ENCODE data around the gene WDR62. TPM values are rescaled to one million over a fixed set of nuclear protein-coding genes. Genes with fewer than 3 reads are reported as not detected.

WDR62 gene
- polyA plus RNA-seq, 4 donors: 0.22 to 5.0 (median 1.4) TPM

DNA sequence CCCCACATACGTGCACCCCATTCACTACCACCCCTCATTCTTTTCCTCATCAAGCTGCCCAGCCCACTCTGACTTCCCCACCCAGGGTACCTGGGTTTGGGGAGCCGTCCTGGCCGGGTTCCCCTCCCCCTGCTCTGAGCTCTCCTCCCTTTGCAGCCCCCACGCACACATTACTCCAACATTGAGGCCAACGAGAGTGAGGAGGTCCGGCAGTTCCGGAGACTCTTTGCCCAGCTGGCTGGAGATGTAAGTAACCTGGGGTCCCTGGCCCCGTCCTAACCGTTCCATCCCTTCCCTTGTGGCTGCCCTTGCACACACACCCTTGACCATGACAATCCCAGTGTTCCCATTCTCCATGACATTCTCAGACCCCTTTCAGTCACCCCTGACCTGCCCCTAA is 87.8 kb downstream of the WDR62 start:
- H3K9me3 ChIP-seq (ENCODE audit: control insufficient read depth in 2 of 2, insufficient read depth in 1 of 2, low read depth in 1 of 2, low read length in 1 of 2): peaks cover 0 to 3% of the 10 kb centered on the region in 2 donors
- H3K27ac ChIP-seq (ENCODE audit: low read depth in 1 of 3, low read length in 2 of 3): no peak overlapping the region
- H3K4me1 ChIP-seq (ENCODE audit: control insufficient read depth in 3 of 3, insufficient read depth in 2 of 3, low read depth in 1 of 3, low read length in 2 of 3): peaks cover 5 to 11% (median 6%) of the 10 kb centered on the region in 3 donors
- FAIRE-seq: no peak
- no peak for DNase-seq
- WGBS, 3 donors: 91 to 97% (median 93%) methylated on average over 9 of the region's 9 CpGs
- H3K4me3 ChIP-seq (ENCODE audit: low read depth in 1 of 3, low read length in 3 of 3): no peak overlapping the region
- H3K27me3 ChIP-seq (ENCODE audit: control insufficient read depth in 3 of 3, insufficient read depth in 3 of 3, low read length in 3 of 3): no peaks in the 10 kb centered on the region
- H3K36me3 ChIP-seq (ENCODE audit: control insufficient read depth in 3 of 3, insufficient read depth in 2 of 3, low read depth in 1 of 3, low read length in 3 of 3): peaks cover 15 to 55% (median 26%) of the 10 kb centered on the region in 3 donors

GRCh38 chr19:36144624-36145023 is 89.9 kb downstream of the WDR62 start:
- peaks cover 21 to 74% (median 33%) of the 10 kb centered on the region in 3 donors for H3K36me3 ChIP-seq (ENCODE audit: control insufficient read depth in 3 of 3, insufficient read depth in 2 of 3, low read depth in 1 of 3, low read length in 3 of 3)
- no peak for FAIRE-seq
- H3K4me3 ChIP-seq (ENCODE audit: low read depth in 1 of 3, low read length in 3 of 3): no peak overlapping the region
- H3K27me3 ChIP-seq (ENCODE audit: control insufficient read depth in 3 of 3, insufficient read depth in 3 of 3, low read length in 3 of 3): no peaks in the 10 kb centered on the region
- WGBS, 3 donors: 97 to 98% (median 97%) methylated on average over 6 of the region's 6 CpGs
- no peak overlapping the region for H3K27ac ChIP-seq (ENCODE audit: low read depth in 1 of 3, low read length in 2 of 3)
- no peak for DNase-seq
- peaks cover 5 to 7% (median 6%) of the 10 kb centered on the region in 3 donors for H3K4me1 ChIP-seq (ENCODE audit: control insufficient read depth in 3 of 3, insufficient read depth in 2 of 3, low read depth in 1 of 3, low read length in 2 of 3)
- H3K9me3 ChIP-seq (ENCODE audit: control insufficient read depth in 2 of 2, insufficient read depth in 1 of 2, low read depth in 1 of 2, low read length in 1 of 2): peaks cover 0 to 3% of the 10 kb centered on the region in 2 donors

GRCh38 chr19:36149673-36150406 is 95.1 kb downstream of the WDR62 start:
- Histone ChIP-seq H3K27me3 (ENCODE audit: control insufficient read depth in 3 of 3, insufficient read depth in 3 of 3, low read length in 3 of 3) (no peaks in the 10 kb centered on the region), H3K27ac (ENCODE audit: low read depth in 1 of 3, low read length in 2 of 3) (no peak overlapping the region), H3K4me1 (ENCODE audit: control insufficient read depth in 3 of 3, insufficient read depth in 2 of 3, low read depth in 1 of 3, low read length in 2 of 3) (no peaks in the 10 kb centered on the region), H3K9me3 (ENCODE audit: control insufficient read depth in 2 of 2, insufficient read depth in 1 of 2, low read depth in 1 of 2, low read length in 1 of 2) (no peaks in the 10 kb centered on the region), H3K4me3 (ENCODE audit: low read depth in 1 of 3, low read length in 3 of 3) (no peak overlapping the region), H3K36me3 (ENCODE audit: control insufficient read depth in 3 of 3, insufficient read depth in 2 of 3, low read depth in 1 of 3, low read length in 3 of 3) (peaks cover 17 to 85% (median 25%) of the 10 kb centered on the region in 3 donors)
- FAIRE-seq (no peak), DNase-seq (no peak)
- WGBS, 3 donors: 82 to 84% (median 83%) methylated on average over 13 of the region's 13 CpGs

GRCh38 chr19:36150586-36150985 is 95.9 kb downstream of the WDR62 start:
- Histone ChIP-seq H3K36me3 (ENCODE audit: control insufficient read depth in 3 of 3, insufficient read depth in 2 of 3, low read depth in 1 of 3, low read length in 3 of 3) (peaks cover 17 to 77% (median 23%) of the 10 kb centered on the region in 3 donors), H3K27ac (ENCODE audit: low read depth in 1 of 3, low read length in 2 of 3) (peak overlapping the region in 1 of 3 donors; percentile 78)

DNA sequence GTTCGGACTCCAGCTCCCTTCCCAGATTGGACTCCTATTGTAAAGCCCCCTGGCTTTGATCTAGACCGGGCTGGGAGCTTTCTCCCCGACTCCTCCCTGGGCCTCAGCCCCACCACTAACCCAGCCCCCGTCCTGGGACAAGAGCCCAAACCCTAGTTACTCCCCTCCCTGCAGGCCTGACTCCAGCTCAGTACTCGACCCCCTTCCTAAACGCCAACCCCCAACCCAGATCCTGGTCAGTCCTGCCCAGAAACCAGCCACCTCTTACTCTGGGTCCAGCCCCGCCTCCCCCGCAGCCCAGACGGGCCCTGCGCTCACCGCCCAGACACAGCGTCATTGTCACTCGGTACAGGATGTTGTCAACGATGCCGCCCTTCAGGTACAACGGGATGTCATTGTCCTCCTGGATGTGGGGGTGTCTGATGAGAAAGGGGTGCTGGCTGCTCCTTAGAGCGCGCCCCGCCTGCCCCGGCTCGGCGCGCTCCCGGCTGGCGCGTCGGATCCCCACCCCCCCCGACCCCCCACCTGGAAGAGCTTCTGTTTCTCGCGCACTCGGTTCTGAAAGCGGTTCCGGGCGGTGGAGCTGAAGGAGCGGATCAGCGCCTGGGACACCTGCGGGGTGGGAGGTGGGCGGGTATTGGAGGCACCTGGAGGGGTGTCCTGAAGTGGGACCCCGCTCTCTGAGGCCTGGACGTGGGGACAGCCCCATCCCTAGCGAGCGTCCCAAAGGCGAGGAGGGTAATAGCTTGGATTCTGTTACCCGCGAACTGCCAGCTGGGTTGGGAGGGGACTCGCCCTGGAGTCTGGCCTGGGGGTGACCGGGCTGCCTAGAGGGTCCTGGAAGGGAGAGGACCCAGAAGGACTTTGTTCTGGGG is 96.7 kb downstream of the WDR62 start:
- DNase-seq: no peak
- H3K27me3 ChIP-seq (ENCODE audit: control insufficient read depth in 3 of 3, insufficient read depth in 3 of 3, low read length in 3 of 3): no peaks in the 10 kb centered on the region
- WGBS, 3 donors: 65 to 93% (median 76%) methylated on average over 44 to 47 of the region's 47 CpGs
- H3K27ac ChIP-seq (ENCODE audit: low read depth in 1 of 3, low read length in 2 of 3): peak overlapping the region; percentile 68 to 78 (median 76)
- no peak for FAIRE-seq
- no peaks in the 10 kb centered on the region for H3K9me3 ChIP-seq (ENCODE audit: control insufficient read depth in 2 of 2, insufficient read depth in 1 of 2, low read depth in 1 of 2, low read length in 1 of 2)
- peak overlapping the region in 2 of 3 donors; percentile 11 to 48 for H3K4me3 ChIP-seq (ENCODE audit: low read depth in 1 of 3, low read length in 3 of 3)
- H3K4me1 ChIP-seq (ENCODE audit: control insufficient read depth in 3 of 3, insufficient read depth in 2 of 3, low read depth in 1 of 3, low read length in 2 of 3): no peaks in the 10 kb centered on the region
- H3K36me3 ChIP-seq (ENCODE audit: control insufficient read depth in 3 of 3, insufficient read depth in 2 of 3, low read depth in 1 of 3, low read length in 3 of 3): peaks cover 12 to 69% (median 20%) of the 10 kb centered on the region in 3 donors

More at GRCh38 chr19:36150586-36150985, 95.9 kb downstream of the WDR62 start:
- DNase-seq (no peak), FAIRE-seq (no peak)
- Histone ChIP-seq H3K27me3 (ENCODE audit: control insufficient read depth in 3 of 3, insufficient read depth in 3 of 3, low read length in 3 of 3) (no peaks in the 10 kb centered on the region), H3K4me1 (ENCODE audit: control insufficient read depth in 3 of 3, insufficient read depth in 2 of 3, low read depth in 1 of 3, low read length in 2 of 3) (no peaks in the 10 kb centered on the region), H3K4me3 (ENCODE audit: low read depth in 1 of 3, low read length in 3 of 3) (no peak overlapping the region), H3K9me3 (ENCODE audit: control insufficient read depth in 2 of 2, insufficient read depth in 1 of 2, low read depth in 1 of 2, low read length in 1 of 2) (no peaks in the 10 kb centered on the region)
- 71 to 90% (median 89%) methylated on average over 5 of the region's 5 CpGs for WGBS, 3 donors

- peak overlapping the region; percentile 68 to 78 (median 76) for H3K27ac ChIP-seq (ENCODE audit: low read depth in 1 of 3, low read length in 2 of 3)
- FAIRE-seq: no peak
- H3K4me1 ChIP-seq (ENCODE audit: control insufficient read depth in 3 of 3, insufficient read depth in 2 of 3, low read depth in 1 of 3, low read length in 2 of 3): no peaks in the 10 kb centered on the region
- peaks cover 8 to 63% (median 15%) of the 10 kb centered on the region in 3 donors for H3K36me3 ChIP-seq (ENCODE audit: control insufficient read depth in 3 of 3, insufficient read depth in 2 of 3, low read depth in 1 of 3, low read length in 3 of 3)
- peak overlapping the region in 2 of 3 donors; percentile 19 to 48 for H3K4me3 ChIP-seq (ENCODE audit: low read depth in 1 of 3, low read length in 3 of 3)
- H3K9me3 ChIP-seq (ENCODE audit: control insufficient read depth in 2 of 2, insufficient read depth in 1 of 2, low read depth in 1 of 2, low read length in 1 of 2): no peaks in the 10 kb centered on the region
- no peaks in the 10 kb centered on the region for H3K27me3 ChIP-seq (ENCODE audit: control insufficient read depth in 3 of 3, insufficient read depth in 3 of 3, low read length in 3 of 3)
- WGBS, 3 donors: 63 to 89% (median 84%) methylated on average over 15 to 16 of the region's 16 CpGs
- DNase-seq: no peak
Observed at GRCh38 chr19:36152019-36152351, 97.3 kb downstream of the WDR62 start.

- 56 to 83% (median 81%) methylated on average over 37 to 40 of the region's 40 CpGs for WGBS, 3 donors
- H3K4me1 ChIP-seq (ENCODE audit: control insufficient read depth in 3 of 3, insufficient read depth in 2 of 3, low read depth in 1 of 3, low read length in 2 of 3): no peaks in the 10 kb centered on the region
- FAIRE-seq (no peak), DNase-seq (no peak)
- H3K27me3 ChIP-seq (ENCODE audit: control insufficient read depth in 3 of 3, insufficient read depth in 3 of 3, low read length in 3 of 3): no peaks in the 10 kb centered on the region
- peaks cover 8 to 59% (median 12%) of the 10 kb centered on the region in 3 donors for H3K36me3 ChIP-seq (ENCODE audit: control insufficient read depth in 3 of 3, insufficient read depth in 2 of 3, low read depth in 1 of 3, low read length in 3 of 3)
- H3K4me3 ChIP-seq (ENCODE audit: low read depth in 1 of 3, low read length in 3 of 3): peak within 1 kb of the TSS in 2 of 3 donors; percentile 19 to 48
- peak within 1 kb of the TSS; percentile 68 to 78 (median 76) for H3K27ac ChIP-seq (ENCODE audit: low read depth in 1 of 3, low read length in 2 of 3)
- no peaks in the 10 kb centered on the region for H3K9me3 ChIP-seq (ENCODE audit: control insufficient read depth in 2 of 2, insufficient read depth in 1 of 2, low read depth in 1 of 2, low read length in 1 of 2)
Observed at GRCh38 chr19:36152352-36153091, 97.8 kb downstream of the WDR62 start, which contains the start of gene COX7A1. Gene COX7A1 (minus strand): TSS chr19:36152447. CDS start chr19:36152407, 40 bp downstream.

GRCh38 chr19:36153126-36153525 is 98.4 kb downstream of the WDR62 start:
- H3K27ac ChIP-seq (ENCODE audit: low read depth in 1 of 3, low read length in 2 of 3): peak overlapping the region in 1 of 3 donors; percentile 78
- no peaks in the 10 kb centered on the region for H3K9me3 ChIP-seq (ENCODE audit: control insufficient read depth in 2 of 2, insufficient read depth in 1 of 2, low read depth in 1 of 2, low read length in 1 of 2)
- no peak for DNase-seq
- 93 to 97% (median 96%) methylated on average over 10 of the region's 10 CpGs for whole genome bisulfite sequencing, 3 donors
- H3K4me1 ChIP-seq (ENCODE audit: control insufficient read depth in 3 of 3, insufficient read depth in 2 of 3, low read depth in 1 of 3, low read length in 2 of 3): no peaks in the 10 kb centered on the region
- no peak overlapping the region for H3K4me3 ChIP-seq (ENCODE audit: low read depth in 1 of 3, low read length in 3 of 3)
- no peak for FAIRE-seq
- peaks cover 4 to 53% (median 7%) of the 10 kb centered on the region in 3 donors for H3K36me3 ChIP-seq (ENCODE audit: control insufficient read depth in 3 of 3, insufficient read depth in 2 of 3, low read depth in 1 of 3, low read length in 3 of 3)
- no peaks in the 10 kb centered on the region for H3K27me3 ChIP-seq (ENCODE audit: control insufficient read depth in 3 of 3, insufficient read depth in 3 of 3, low read length in 3 of 3)
